RPMI8226 (cell line): ENCODE data around the gene LPP.

ENCODE experiments used
- DNase-seq: peaks from one replicate; pipeline ENCODE4 v3.0.0-alpha.2; 2015

The LPP gene

GRCh38 chr3:188664795-188665194, 510.8 kb downstream of the LPP start:
- DNase-seq: no peak

- DNase-seq: no peak
Measured at GRCh38 chr3:188667926-188668325, 514.0 kb downstream of the LPP start.

- DNase-seq: no peak
Measured at GRCh38 chr3:188670446-188670845, 516.5 kb downstream of the LPP start.

GRCh38 chr3:188671971-188672370, 518.0 kb downstream of the LPP start:
- no peak for DNase-seq

GRCh38 chr3:188672840-188673239, 518.9 kb downstream of the LPP start:
- no peak for DNase-seq

GRCh38 chr3:188673646-188674186, 519.8 kb downstream of the LPP start:
- DNase-seq: no peak

- DNase-seq: no peak
Measured at GRCh38 chr3:188674595-188674994, 520.6 kb downstream of the LPP start.

GRCh38 chr3:188677344-188677743, 523.4 kb downstream of the LPP start:
- DNase-seq: no peak

- DNase-seq: no peak
Measured at GRCh38 chr3:188680189-188680588, 526.2 kb downstream of the LPP start.

GRCh38 chr3:188680605-188681004, 526.6 kb downstream of the LPP start:
- DNase-seq: no peak

- DNase-seq: no peak
Measured at GRCh38 chr3:188682316-188682715, 528.4 kb downstream of the LPP start.

GRCh38 chr3:188683032-188683521, 529.1 kb downstream of the LPP start:
- no peak for DNase-seq

- DNase-seq: no peak
Measured at GRCh38 chr3:188684276-188684675, 530.3 kb downstream of the LPP start.

GRCh38 chr3:188685789-188686188, 531.8 kb downstream of the LPP start:
- DNase-seq: no peak

GRCh38 chr3:188686324-188686723, 532.4 kb downstream of the LPP start:
- DNase-seq: no peak

- DNase-seq: no peak
Measured at GRCh38 chr3:188687389-188687788, 533.4 kb downstream of the LPP start.

GRCh38 chr3:188689101-188689574, 535.2 kb downstream of the LPP start:
- no peak for DNase-seq

GRCh38 chr3:188690064-188690463, 536.1 kb downstream of the LPP start:
- no peak for DNase-seq

- no peak for DNase-seq
Measured at GRCh38 chr3:188691004-188691403, 537.0 kb downstream of the LPP start.

GRCh38 chr3:188691665-188692064, 537.7 kb downstream of the LPP start:
- no peak for DNase-seq

GRCh38 chr3:188692700-188693099, 538.7 kb downstream of the LPP start:
- no peak for DNase-seq

- DNase-seq: no peak
Measured at GRCh38 chr3:188693435-188693834, 539.5 kb downstream of the LPP start.

GRCh38 chr3:188695241-188695640, 541.3 kb downstream of the LPP start:
- no peak for DNase-seq

GRCh38 chr3:188697127-188697526, 543.2 kb downstream of the LPP start:
- DNase-seq: no peak

GRCh38 chr3:188698436-188698835, 544.5 kb downstream of the LPP start:
- no peak for DNase-seq
